ENCODE measurements around the gene NUMB. TPM values are rescaled to one million over a fixed set of nuclear protein-coding genes. Genes with fewer than 3 reads are reported as not detected.

NUMB gene
- total and polyA plus RNA-seq, 2 of the 4 experiments (the other 2 are of a cell fraction): 45.9 to 114 TPM

DNA sequence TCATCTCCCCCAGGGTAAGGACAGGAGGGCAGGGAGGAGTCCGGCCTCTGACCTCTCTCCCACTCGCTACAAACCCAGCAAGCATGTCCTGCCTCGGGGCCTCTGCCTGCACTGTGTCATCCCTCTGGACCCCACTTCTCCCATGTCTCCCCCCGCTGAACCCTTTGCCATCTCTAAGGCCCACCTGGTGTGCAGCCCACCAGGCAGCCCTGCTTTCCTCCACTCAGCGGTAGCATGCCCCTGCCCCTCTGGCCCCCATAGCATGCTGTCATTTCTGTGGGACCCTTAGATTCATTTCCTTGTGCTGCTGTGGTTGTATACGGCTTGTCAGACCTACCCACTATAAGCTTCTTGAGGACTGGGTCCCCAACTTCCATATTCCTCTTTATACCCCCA lies 203.3 kb downstream of the NUMB start:
- no peak overlapping the region for H2BK15ac ChIP-seq (ENCODE audit: low read depth, low read length)
- no peak overlapping the region for H3K4ac ChIP-seq (ENCODE audit: low read depth, low read length)
- no peak overlapping the region for H2BK120ac ChIP-seq (ENCODE audit: low read depth, low read length)
- DNase-seq (no peak), ATAC-seq (ENCODE audit: low read depth) (no peak)
- TF ChIP-seq, protein P1, sequence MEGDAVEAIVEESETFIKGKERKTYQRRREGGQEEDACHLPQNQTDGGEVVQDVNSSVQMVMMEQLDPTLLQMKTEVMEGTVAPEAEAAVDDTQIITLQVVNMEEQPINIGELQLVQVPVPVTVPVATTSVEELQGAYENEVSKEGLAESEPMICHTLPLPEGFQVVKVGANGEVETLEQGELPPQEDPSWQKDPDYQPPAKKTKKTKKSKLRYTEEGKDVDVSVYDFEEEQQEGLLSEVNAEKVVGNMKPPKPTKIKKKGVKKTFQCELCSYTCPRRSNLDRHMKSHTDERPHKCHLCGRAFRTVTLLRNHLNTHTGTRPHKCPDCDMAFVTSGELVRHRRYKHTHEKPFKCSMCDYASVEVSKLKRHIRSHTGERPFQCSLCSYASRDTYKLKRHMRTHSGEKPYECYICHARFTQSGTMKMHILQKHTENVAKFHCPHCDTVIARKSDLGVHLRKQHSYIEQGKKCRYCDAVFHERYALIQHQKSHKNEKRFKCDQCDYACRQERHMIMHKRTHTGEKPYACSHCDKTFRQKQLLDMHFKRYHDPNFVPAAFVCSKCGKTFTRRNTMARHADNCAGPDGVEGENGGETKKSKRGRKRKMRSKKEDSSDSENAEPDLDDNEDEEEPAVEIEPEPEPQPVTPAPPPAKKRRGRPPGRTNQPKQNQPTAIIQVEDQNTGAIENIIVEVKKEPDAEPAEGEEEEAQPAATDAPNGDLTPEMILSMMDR (conservative IDR thresholded peaks at IDR 0.05; ENCODE audit: low read depth, low read length): no peak
- TF ChIP-seq, protein P2, sequence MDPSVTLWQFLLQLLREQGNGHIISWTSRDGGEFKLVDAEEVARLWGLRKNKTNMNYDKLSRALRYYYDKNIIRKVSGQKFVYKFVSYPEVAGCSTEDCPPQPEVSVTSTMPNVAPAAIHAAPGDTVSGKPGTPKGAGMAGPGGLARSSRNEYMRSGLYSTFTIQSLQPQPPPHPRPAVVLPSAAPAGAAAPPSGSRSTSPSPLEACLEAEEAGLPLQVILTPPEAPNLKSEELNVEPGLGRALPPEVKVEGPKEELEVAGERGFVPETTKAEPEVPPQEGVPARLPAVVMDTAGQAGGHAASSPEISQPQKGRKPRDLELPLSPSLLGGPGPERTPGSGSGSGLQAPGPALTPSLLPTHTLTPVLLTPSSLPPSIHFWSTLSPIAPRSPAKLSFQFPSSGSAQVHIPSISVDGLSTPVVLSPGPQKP (IDR thresholded peaks at IDR 0.05; ENCODE audit: borderline replicate concordance, low read depth, low read length): no peak
- TF ChIP-seq, protein P3, sequence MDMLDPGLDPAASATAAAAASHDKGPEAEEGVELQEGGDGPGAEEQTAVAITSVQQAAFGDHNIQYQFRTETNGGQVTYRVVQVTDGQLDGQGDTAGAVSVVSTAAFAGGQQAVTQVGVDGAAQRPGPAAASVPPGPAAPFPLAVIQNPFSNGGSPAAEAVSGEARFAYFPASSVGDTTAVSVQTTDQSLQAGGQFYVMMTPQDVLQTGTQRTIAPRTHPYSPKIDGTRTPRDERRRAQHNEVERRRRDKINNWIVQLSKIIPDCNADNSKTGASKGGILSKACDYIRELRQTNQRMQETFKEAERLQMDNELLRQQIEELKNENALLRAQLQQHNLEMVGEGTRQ (IDR thresholded peaks at IDR 0.05; ENCODE audit: low read depth, low read length): no peak
- TF ChIP-seq NFE2L2 (IDR thresholded peaks at IDR 0.05; ENCODE audit: low read depth, low read length) (no peak), BHLHE40 (IDR thresholded peaks at IDR 0.05; ENCODE audit: low read depth, low read length) (no peak), SMC3 (IDR thresholded peaks at IDR 0.05; ENCODE audit: low read depth, low read length) (no peak), RCOR1 (IDR thresholded peaks at IDR 0.05; ENCODE audit: insufficient replicate concordance, low read length) (no peak), FOS (IDR thresholded peaks at IDR 0.05; ENCODE audit: low read depth, low read length) (no peak), CHD1 (IDR thresholded peaks at IDR 0.05; ENCODE audit: low read depth, low read length) (no peak), RAD21 (IDR thresholded peaks at IDR 0.05; ENCODE audit: low read length) (no peak), MXI1 (IDR thresholded peaks at IDR 0.05; ENCODE audit: borderline replicate concordance, low read depth, low read length) (no peak), POLR2A (IDR thresholded peaks at IDR 0.05; ENCODE audit: low read depth, low read length) (no peak), MAFK (IDR thresholded peaks at IDR 0.05; ENCODE audit: low read depth, low read length) (no peak), RFX5 (IDR thresholded peaks at IDR 0.05; ENCODE audit: low read depth, low read length) (no peak)
- H3K4me1 ChIP-seq (ENCODE audit: control insufficient read depth, insufficient read depth, low read length): no peaks in the 10 kb centered on the region
- in situ Hi-C loops (cut with MboI; ENCODE audit: low sequenced_read_pairs): no loop called here
- H3K14ac ChIP-seq (replicated peaks; ENCODE audit: low read depth, low read length): no peak overlapping the region
- no peak overlapping the region for H3K4me3 ChIP-seq (ENCODE audit: insufficient read depth, low read depth, low read length)
- no peak overlapping the region for H2BK20ac ChIP-seq (ENCODE audit: low read depth, low read length)
- H3K23ac ChIP-seq (ENCODE audit: low read depth, low read length): no peak overlapping the region
- no peak overlapping the region for H2AFZ ChIP-seq (replicated peaks; ENCODE audit: low read length, poor library complexity)
- H3K79me1 ChIP-seq (ENCODE audit: low read depth in 1 of 2, low read length in 2 of 2): no peaks in the 10 kb centered on the region
- dilution Hi-C loops (cut with HindIII; ENCODE audit: low sequenced_read_pairs, unreplicated experiment): no loop called here
- no peak overlapping the region for H3K56ac ChIP-seq (ENCODE audit: extremely low read depth, insufficient read depth, low read length)
- CTCF ChIA-PET: no interaction called here
- H3K18ac ChIP-seq (ENCODE audit: low read depth, low read length): no peak overlapping the region
- H4K91ac ChIP-seq (ENCODE audit: insufficient read depth, low read depth, low read length): no peak overlapping the region
- H2AK5ac ChIP-seq (ENCODE audit: low read depth, low read length): no peak overlapping the region
- 80% methylated on average over 3 of the region's 6 CpGs; no CpG with 5 or more reads in 1 of the 2 experiments for WGBS, 2 experiments (ENCODE audit: extremely low coverage in 2 of 2, insufficient read length in 1 of 2)
- H3K27me3 ChIP-seq (ENCODE audit: control insufficient read depth, insufficient read depth, low read length): no peaks in the 10 kb centered on the region; the same call in 1 of the 2 replicates
- intact Hi-C loops (cut with micrococcal nuclease): no loop called here
- H3K4me2 ChIP-seq (ENCODE audit: low read depth, low read length): no peak overlapping the region
- H2AK9ac ChIP-seq (replicated peaks; ENCODE audit: low read depth, low read length, poor library complexity): no peak overlapping the region
- H3K36me3 ChIP-seq (ENCODE audit: control insufficient read depth, insufficient read depth, low read length): no peaks in the 10 kb centered on the region
- H3K27ac ChIP-seq (ENCODE audit: insufficient read depth, low read length): no peak overlapping the region
- no peak overlapping the region for H4K8ac ChIP-seq (ENCODE audit: low read depth in 2 of 2, low read length in 2 of 2)
- H3K9me3 ChIP-seq (ENCODE audit: control insufficient read depth, insufficient read depth, low read length): no peaks in the 10 kb centered on the region
- H4K20me1 ChIP-seq (ENCODE audit: insufficient read depth, low read length): no peaks in the 10 kb centered on the region; the same call in 1 of the 2 replicates
- H4K5ac ChIP-seq (ENCODE audit: low read depth, low read length): no peak overlapping the region
- H3K9ac ChIP-seq (ENCODE audit: low read depth, low read length): no peak overlapping the region
- POLR2A ChIA-PET (ENCODE audit: unreplicated experiment): no interaction called here
- H3K9me1 ChIP-seq (ENCODE audit: insufficient read depth, low read length): no peaks in the 10 kb centered on the region
- no TSS peak for BruUV-seq (replicated peaks)
- no peak overlapping the region for H2BK5ac ChIP-seq (ENCODE audit: low read depth, low read length, poor library complexity, severe bottlenecking)

Data from IMR-90 (cell line).